ENCODE data around the gene MINDY2. TPM values are rescaled to one million over a fixed set of nuclear protein-coding genes. Genes with fewer than 3 reads are reported as not detected.

Gene MINDY2
- total RNA-seq, 1 donor from 2014 or later, result 20.9 TPM

- TF ChIP-seq, protein P1, sequence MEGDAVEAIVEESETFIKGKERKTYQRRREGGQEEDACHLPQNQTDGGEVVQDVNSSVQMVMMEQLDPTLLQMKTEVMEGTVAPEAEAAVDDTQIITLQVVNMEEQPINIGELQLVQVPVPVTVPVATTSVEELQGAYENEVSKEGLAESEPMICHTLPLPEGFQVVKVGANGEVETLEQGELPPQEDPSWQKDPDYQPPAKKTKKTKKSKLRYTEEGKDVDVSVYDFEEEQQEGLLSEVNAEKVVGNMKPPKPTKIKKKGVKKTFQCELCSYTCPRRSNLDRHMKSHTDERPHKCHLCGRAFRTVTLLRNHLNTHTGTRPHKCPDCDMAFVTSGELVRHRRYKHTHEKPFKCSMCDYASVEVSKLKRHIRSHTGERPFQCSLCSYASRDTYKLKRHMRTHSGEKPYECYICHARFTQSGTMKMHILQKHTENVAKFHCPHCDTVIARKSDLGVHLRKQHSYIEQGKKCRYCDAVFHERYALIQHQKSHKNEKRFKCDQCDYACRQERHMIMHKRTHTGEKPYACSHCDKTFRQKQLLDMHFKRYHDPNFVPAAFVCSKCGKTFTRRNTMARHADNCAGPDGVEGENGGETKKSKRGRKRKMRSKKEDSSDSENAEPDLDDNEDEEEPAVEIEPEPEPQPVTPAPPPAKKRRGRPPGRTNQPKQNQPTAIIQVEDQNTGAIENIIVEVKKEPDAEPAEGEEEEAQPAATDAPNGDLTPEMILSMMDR (conservative IDR thresholded peaks at IDR 0.05; ENCODE audit: low read depth, low read length), result no peak
- DNase-seq (ENCODE audit: low read depth), result no peak
- H3K4me3 ChIP-seq (ENCODE audit: low read depth, low read length), result no peak overlapping the region
Measured at GRCh38 chr15:58736018-58736643, 35.0 kb upstream of the MINDY2 start.

- H3K4me3 ChIP-seq (ENCODE audit: low read depth, low read length), result no peak overlapping the region
- DNase-seq (ENCODE audit: low read depth), result no peak
- TF ChIP-seq, protein P1 (conservative IDR thresholded peaks at IDR 0.05; ENCODE audit: low read depth, low read length), result no peak
Measured at GRCh38 chr15:58737298-58737697, 33.8 kb upstream of the MINDY2 start.

- no peak overlapping the region for H3K4me3 ChIP-seq (ENCODE audit: low read depth, low read length)
- TF ChIP-seq, protein P1 (conservative IDR thresholded peaks at IDR 0.05; ENCODE audit: low read depth, low read length), result no peak
- DNase-seq (ENCODE audit: low read depth), result no peak
Measured at GRCh38 chr15:58738046-58738707, 32.9 kb upstream of the MINDY2 start.

DNA sequence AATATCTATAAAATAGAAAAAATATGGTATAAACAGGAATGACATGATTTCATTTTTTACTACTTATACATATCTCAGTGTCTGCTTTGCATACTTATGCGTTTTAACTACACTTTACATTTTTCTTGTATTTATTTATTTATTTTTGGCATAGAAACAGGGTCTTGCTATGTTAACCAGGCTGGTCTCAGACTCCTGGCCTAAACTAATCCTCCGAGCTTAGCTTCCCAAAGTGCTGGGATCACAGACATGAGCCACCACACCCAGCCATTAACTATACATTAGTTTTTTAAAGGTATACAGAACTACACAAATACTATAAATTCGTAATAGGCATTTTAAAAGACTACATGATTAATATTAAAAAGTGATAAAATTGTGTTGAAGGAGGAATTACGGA, 30.7 kb upstream of the MINDY2 start:
- TF ChIP-seq, protein P1 (conservative IDR thresholded peaks at IDR 0.05; ENCODE audit: low read depth, low read length), result no peak
- H3K4me3 ChIP-seq (ENCODE audit: low read depth, low read length), result no peak overlapping the region
- DNase-seq (ENCODE audit: low read depth), result no peak

- TF ChIP-seq, protein P1 (conservative IDR thresholded peaks at IDR 0.05; ENCODE audit: low read depth, low read length), result no peak
- no peak for DNase-seq (ENCODE audit: low read depth)
- no peak overlapping the region for H3K4me3 ChIP-seq (ENCODE audit: low read depth, low read length)
Measured at GRCh38 chr15:58741032-58741431, 30.1 kb upstream of the MINDY2 start.

DNA sequence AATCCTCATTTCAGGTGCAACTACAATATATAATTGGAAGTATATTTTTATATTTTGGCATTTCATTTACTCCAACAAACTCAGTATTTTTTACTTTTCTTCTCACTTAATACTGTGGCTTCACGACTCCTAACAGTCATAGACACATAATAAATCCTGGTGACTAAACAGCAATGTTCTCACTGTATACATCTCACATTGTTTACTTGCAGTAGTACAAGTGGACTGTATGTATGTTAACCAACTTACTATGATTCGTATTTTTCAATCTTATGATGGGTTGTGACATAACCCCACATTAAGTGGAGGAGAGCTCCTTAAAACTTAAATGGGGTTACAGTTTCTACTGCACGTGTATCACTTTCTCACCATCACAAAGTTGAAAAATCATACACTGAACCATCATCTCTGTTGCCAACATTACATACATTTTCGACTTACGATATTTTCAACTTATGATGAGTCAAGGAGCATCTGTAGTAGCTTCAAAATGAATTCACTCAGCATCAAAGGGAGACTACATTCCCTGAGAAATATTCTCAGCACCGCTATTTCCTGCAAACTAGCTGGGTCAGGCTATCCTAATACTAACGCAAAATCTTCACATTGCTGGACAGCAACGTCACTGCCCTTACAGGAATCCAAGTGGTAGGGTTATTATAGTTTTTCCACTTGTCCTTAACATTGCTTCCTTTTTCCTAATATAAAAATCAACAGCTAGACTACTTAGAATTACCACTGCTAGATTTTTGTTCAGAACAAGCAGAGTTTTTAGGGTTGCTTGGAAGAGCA, 28.9 kb upstream of the MINDY2 start:
- TF ChIP-seq, protein P1 (conservative IDR thresholded peaks at IDR 0.05; ENCODE audit: low read depth, low read length), result no peak
- H3K4me3 ChIP-seq (ENCODE audit: low read depth, low read length), result no peak overlapping the region
- no peak for DNase-seq (ENCODE audit: low read depth)

Data from epithelial cell of proximal tubule (primary cell).